Sigmoid colon (tissue), 4 donors: ENCODE measurements around the gene RAB13.

ENCODE experiments used
- CTCF ChIP-seq, 4 experiments: fragments of 450-650 bp in 3 of 4; fragments of 200-600 bp in 1 of 4; IDR thresholded peaks; one replicate each; pipeline ENCODE4 v1.5.1; 2016 to 2019; ENCODE audit warnings: antibody characterized with exemption in 4 of 4, mild to moderate bottlenecking in 3 of 4, moderate library complexity in 2 of 4
- EP300 ChIP-seq, 4 donors: sonication (generic); formaldehyde crosslinking; IDR thresholded peaks; one replicate each; pipeline ENCODE4 v1.6.1; 2017; ENCODE audit warnings: antibody characterized with exemption in 4 of 4
- POLR2A ChIP-seq, 2 donors: fragments of 450-650 bp; IDR thresholded peaks; one replicate each; pipeline ENCODE4 v1.6.1; 2016; ENCODE audit warnings: antibody characterized with exemption in 2 of 2, mild to moderate bottlenecking in 2 of 2, moderate library complexity in 2 of 2
- POLR2AphosphoS5 ChIP-seq, 4 donors: sonication (generic); formaldehyde crosslinking; IDR thresholded peaks; one replicate each; pipeline ENCODE4 v1.6.1; 2017; ENCODE audit warnings: antibody characterized with exemption in 4 of 4

- no peak for TF ChIP-seq CTCF (IDR thresholded peaks at IDR 0.05)
- no peak for TF ChIP-seq POLR2A (IDR thresholded peaks at IDR 0.05)
- TF ChIP-seq POLR2AphosphoS5 (IDR thresholded peaks at IDR 0.05): no peak
- TF ChIP-seq EP300 (IDR thresholded peaks at IDR 0.05): no peak
These were observed 28.2 kb upstream of the RAB13 start for GRCh38 chr1:154014154-154014907.
